SK-N-MC (cell line): Measurements from ENCODE around the gene OR2M7.
"Not testable (repeated sequence)": the region's sequence is repeated elsewhere in the genome, so short reads cannot be mapped to it uniquely, and the experiment has no call there.

Source experiments
- DNase-seq: peaks from one replicate; pipeline ENCODE4 v3.0.0-alpha.2; 2011; ENCODE audit warnings: low read depth, low spot score
- H3K27ac ChIP-seq: fragments of 200-600 bp; sonication (generic); 2 replicates; pipeline ENCODE4 v1.5.1; 2016; ENCODE audit warnings: mixed run types
- H3K36me3 ChIP-seq: fragments of 200-600 bp; sonication (generic); 2 replicates; pipeline ENCODE4 v1.6.1; 2017; ENCODE audit warnings: antibody characterized with exemption, low read length, mixed read lengths; ENCODE audit not compliant: insufficient read depth
- H3K4me3 ChIP-seq: fragments of 200-600 bp; sonication (generic); 2 replicates; pipeline ENCODE4 v1.5.1; 2016
- H3K9ac ChIP-seq: fragments of 200-600 bp; sonication (generic); 2 replicates; pipeline ENCODE4 v1.8.0; 2017; ENCODE audit warnings: mixed run types, mixed read lengths; ENCODE audit not compliant: insufficient read length
- H3K9me3 ChIP-seq: fragments of 200-600 bp; sonication (generic); 2 replicates; pipeline ENCODE4 v1.6.1; 2017; ENCODE audit warnings: low read depth, mild to moderate bottlenecking, antibody characterized with exemption, low read length, moderate library complexity, mixed read lengths
- EZH2 ChIP-seq: fragments of 200-600 bp; sonication (generic); IDR thresholded peaks from one replicate; pipeline ENCODE4 v1.6.1; 2017; ENCODE audit warnings: antibody characterized with exemption
- FOXP2 ChIP-seq: optimal IDR thresholded peaks from 2 replicates; pipeline ENCODE3; 2011; ENCODE audit warnings: mild to moderate bottlenecking, moderate library complexity; ENCODE audit not compliant: insufficient read depth; ENCODE audit errors: extremely low read length, control extremely low read depth
- POLR2AphosphoS5 ChIP-seq: IDR thresholded peaks from 2 replicates; pipeline ENCODE4 v1.6.1; 2012; ENCODE audit warnings: mild to moderate bottlenecking, low read depth, low read length, borderline replicate concordance

Gene OR2M7

GRCh38 chr1:248324468-248324867 is at the start of gene OR2M7:
OR2M7 (minus strand) TSS chr1:248324568; CDS start chr1:248324568, 0 bp downstream.
- Histone ChIP-seq H3K27ac (no peak within 1 kb of the TSS), H3K9ac (no peak within 1 kb of the TSS), H3K9me3 (no peaks in the 10 kb centered on the region), H3K36me3 (no peaks in the 10 kb centered on the region), H3K4me3 (no peak within 1 kb of the TSS)
- TF ChIP-seq FOXP2 = no peak
- DNase-seq = no peak

GRCh38 chr1:248373761-248374160 is 49.4 kb upstream of the OR2M7 start:
- Histone ChIP-seq H3K4me3 (no peak overlapping the region), H3K36me3 (no peaks in the 10 kb centered on the region), H3K9ac (no peak overlapping the region), H3K27ac (no peak overlapping the region), H3K9me3 (no peaks in the 10 kb centered on the region)
- no peak for DNase-seq
- TF ChIP-seq EZH2 = no peak
- no peak for TF ChIP-seq FOXP2
- TF ChIP-seq POLR2AphosphoS5 = no peak

- Histone ChIP-seq H3K9me3 (no peaks in the 10 kb centered on the region), H3K9ac (no peak overlapping the region), H3K4me3 (no peak overlapping the region), H3K36me3 (no peaks in the 10 kb centered on the region), H3K27ac (no peak overlapping the region)
- no peak for DNase-seq
- no peak for TF ChIP-seq EZH2
- TF ChIP-seq FOXP2 = no peak
Measured at GRCh38 chr1:248372394-248372793, 48.0 kb upstream of the OR2M7 start.

- Histone ChIP-seq H3K9ac (no peak overlapping the region), H3K9me3 (no peaks in the 10 kb centered on the region), H3K36me3 (no peaks in the 10 kb centered on the region), H3K27ac (no peak overlapping the region), H3K4me3 (no peak overlapping the region)
- no peak for TF ChIP-seq EZH2
- TF ChIP-seq POLR2AphosphoS5 = no peak
- no peak for TF ChIP-seq FOXP2
- DNase-seq = no peak
Measured at GRCh38 chr1:248366609-248367008, 42.2 kb upstream of the OR2M7 start.

GRCh38 chr1:248361121-248361715 is 36.9 kb upstream of the OR2M7 start, which contains the start of gene OR2T4:
OR2T4 (plus strand) TSS chr1:248361665; CDS start chr1:248361665, 0 bp downstream.
- no peaks in the 10 kb centered on the region for H3K9me3 ChIP-seq
- no peak within 1 kb of the TSS for H3K9ac ChIP-seq
- H3K36me3 ChIP-seq = no peaks in the 10 kb centered on the region
- no peak for DNase-seq
- no peak within 1 kb of the TSS for H3K27ac ChIP-seq
- no peak within 1 kb of the TSS for H3K4me3 ChIP-seq
- TF ChIP-seq POLR2AphosphoS5 (no peak), EZH2 (no peak), FOXP2 (no peak)

GRCh38 chr1:248359415-248359814 is 35.0 kb upstream of the OR2M7 start:
- Histone ChIP-seq H3K36me3 (no peaks in the 10 kb centered on the region), H3K27ac (no peak overlapping the region), H3K9ac (no peak overlapping the region), H3K9me3 (no peaks in the 10 kb centered on the region), H3K4me3 (no peak overlapping the region)
- DNase-seq = no peak
- TF ChIP-seq EZH2 (no peak), FOXP2 (no peak), POLR2AphosphoS5 (no peak)

- Histone ChIP-seq H3K27ac (no peak within 1 kb of the TSS), H3K9me3 (no peaks in the 10 kb centered on the region), H3K4me3 (no peak within 1 kb of the TSS), H3K36me3 (no peaks in the 10 kb centered on the region), H3K9ac (no peak within 1 kb of the TSS)
- no peak for DNase-seq
- TF ChIP-seq EZH2 = no peak
- TF ChIP-seq POLR2AphosphoS5 = no peak
- no peak for TF ChIP-seq FOXP2
Measured at GRCh38 chr1:248348475-248348874, 24.1 kb upstream of the OR2M7 start, which contains the start of gene OR14C36. OR14C36 (plus strand) TSS chr1:248348775; CDS start chr1:248348775, 0 bp downstream.

GRCh38 chr1:248343451-248343850 is 19.1 kb upstream of the OR2M7 start:
- no peak overlapping the region for H3K27ac ChIP-seq
- H3K9ac ChIP-seq = no peak overlapping the region
- no peak for DNase-seq
- no peaks in the 10 kb centered on the region for H3K36me3 ChIP-seq
- no peak for TF ChIP-seq POLR2AphosphoS5
- TF ChIP-seq FOXP2 = no peak
- TF ChIP-seq EZH2 = no peak
- no peaks in the 10 kb centered on the region for H3K9me3 ChIP-seq
- no peak overlapping the region for H3K4me3 ChIP-seq

GRCh38 chr1:248316796-248317195 is 7.6 kb downstream of the OR2M7 start:
- no peaks in the 10 kb centered on the region for H3K9me3 ChIP-seq

GRCh38 chr1:248306740-248307139 is 17.6 kb downstream of the OR2M7 start:
- not testable (repeated sequence) for H3K9me3 ChIP-seq, H3K36me3 ChIP-seq, H3K27ac ChIP-seq, DNase-seq, H3K4me3 ChIP-seq, H3K9ac ChIP-seq

More at GRCh38 chr1:248316796-248317195, 7.6 kb downstream of the OR2M7 start:
- H3K4me3 ChIP-seq = no peak overlapping the region
- no peak for TF ChIP-seq EZH2
- TF ChIP-seq POLR2AphosphoS5 = no peak
- no peak for TF ChIP-seq FOXP2
- H3K27ac ChIP-seq = no peak overlapping the region
- no peak for DNase-seq
- no peaks in the 10 kb centered on the region for H3K36me3 ChIP-seq
- no peak overlapping the region for H3K9ac ChIP-seq
